Activated CD4-positive, CD25-positive, alpha-beta regulatory T cell (primary cell): ENCODE data around the gene CFAP97.
"Not testable (repeated sequence)": the region's sequence is repeated elsewhere in the genome, so short reads cannot be mapped to it uniquely, and the experiment has no call there.

Experiments used
- DNase-seq, 4 experiments: peaks; one replicate each; lab custom pipeline; 2025; lab: John Stamatoyannopoulos, UW

Gene CFAP97

GRCh38 chr4:185203486-185204237 lies at the start of gene CFAP97:
TSS of gene CFAP97 (minus strand) at chr4:185204000. CDS start at chr4:185191196, 12,804 bp downstream.
- DNase-seq, result peak; percentile 57 to 75 (median 66)

DNA sequence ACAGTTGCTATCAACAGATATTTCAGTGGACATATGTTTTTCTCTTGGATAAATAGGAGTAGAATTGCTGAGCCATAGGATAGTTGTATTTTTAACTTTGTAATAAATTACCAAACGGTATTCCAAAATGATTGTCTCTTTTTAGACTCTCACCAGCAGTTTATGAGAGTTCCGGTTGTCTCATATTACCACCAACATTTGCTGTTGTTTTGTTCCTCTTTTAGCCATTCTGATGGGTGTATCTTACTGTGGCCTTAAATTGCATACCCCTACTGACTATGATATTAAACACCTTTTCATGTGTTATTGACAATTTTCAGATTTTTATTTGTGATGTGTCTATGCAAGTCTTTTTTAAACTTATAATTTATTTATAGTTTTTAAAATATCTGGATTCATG lies 45.3 kb upstream of the CFAP97 start:
- DNase-seq, result no peak

DNA sequence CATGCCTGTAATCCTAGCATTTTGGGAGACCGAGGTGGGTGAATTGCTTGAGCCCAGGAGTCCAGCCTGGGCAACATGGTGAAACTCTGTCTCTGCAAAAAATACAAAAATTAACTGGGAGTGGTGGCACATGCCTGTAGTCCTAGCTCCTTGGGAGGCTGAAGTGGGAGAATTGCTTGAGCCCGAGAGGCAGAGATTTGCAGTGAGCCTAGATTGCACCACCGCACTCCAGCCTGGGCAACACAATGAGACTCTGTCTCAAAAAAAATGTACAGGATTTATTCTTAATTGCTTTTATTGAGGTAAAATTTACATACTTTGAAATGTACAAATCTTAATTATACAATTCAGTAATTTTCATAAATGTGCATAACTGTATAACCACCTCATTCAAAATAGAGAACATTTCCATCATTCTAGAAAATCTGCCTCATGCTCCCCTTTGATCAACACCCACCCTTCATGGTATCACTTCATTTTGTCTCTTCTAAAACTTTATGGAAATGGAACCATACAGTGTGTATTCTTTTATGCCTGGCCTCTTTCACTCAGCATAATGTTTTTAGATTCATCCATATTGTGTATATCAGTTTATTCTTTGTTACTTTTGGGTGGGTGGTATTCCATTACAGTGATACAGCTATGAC lies 44.7 kb upstream of the CFAP97 start:
- DNase-seq, result no peak

DNA sequence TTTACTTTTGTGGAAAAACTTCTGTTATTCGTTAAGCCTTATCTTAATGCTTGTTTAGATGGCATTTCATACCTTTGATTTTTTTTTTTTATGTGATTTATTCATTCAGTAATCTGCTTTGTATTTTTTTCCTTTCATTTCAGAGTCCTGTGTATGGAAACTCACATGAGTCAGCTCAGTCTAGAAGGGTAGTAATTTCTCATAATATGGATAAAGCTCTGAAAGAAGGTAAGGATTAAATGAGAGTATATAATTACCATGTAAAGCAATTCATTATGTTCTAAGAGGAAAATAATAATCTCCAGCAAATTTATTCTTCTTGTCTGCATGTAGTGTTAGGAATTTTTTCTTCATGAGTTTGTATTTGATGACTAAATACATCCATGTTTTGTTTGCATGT lies 43.4 kb upstream of the CFAP97 start:
- no peak for DNase-seq

DNA sequence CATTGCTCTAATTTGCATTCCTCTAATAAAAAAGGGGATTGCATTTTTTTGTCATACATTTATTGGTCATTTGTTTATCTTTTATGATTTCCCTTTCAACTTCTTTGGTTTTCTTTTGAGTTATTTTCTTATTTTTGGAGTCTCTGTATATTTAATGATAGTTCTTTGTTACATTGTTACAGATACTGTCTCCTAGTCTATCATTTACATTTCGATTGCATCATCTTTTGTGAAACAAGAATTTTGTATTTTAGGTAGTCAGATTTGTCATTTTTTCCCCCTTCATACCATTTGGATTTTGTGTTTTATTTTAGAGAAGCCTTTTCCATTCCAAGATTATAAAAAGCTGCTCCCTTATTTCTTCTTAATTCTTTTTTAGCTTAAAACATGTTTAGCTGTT lies 42.7 kb upstream of the CFAP97 start:
- no peak for DNase-seq

DNA sequence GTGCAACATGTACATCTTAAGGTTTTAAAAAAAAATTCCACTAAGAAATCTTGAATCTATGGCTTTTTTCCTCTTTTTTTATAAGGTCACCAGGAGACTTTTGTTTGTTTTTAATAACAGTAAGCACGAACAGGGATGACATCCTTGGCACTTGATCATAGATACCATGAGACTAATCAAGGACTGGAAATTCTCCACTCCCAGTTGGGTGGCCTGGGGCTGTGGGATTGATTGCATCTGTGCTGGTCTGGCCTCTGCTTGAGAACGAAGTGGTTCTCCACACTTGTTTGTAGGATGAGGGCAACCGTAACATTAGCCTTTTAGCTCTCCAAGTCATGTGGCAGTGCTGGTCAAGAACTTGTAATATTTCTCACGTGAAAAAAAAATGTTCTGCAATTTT lies 41.0 kb upstream of the CFAP97 start:
- DNase-seq, result no peak

- no peak for DNase-seq
These were observed 40.1 kb upstream of the CFAP97 start for GRCh38 chr4:185243879-185244278.

DNA sequence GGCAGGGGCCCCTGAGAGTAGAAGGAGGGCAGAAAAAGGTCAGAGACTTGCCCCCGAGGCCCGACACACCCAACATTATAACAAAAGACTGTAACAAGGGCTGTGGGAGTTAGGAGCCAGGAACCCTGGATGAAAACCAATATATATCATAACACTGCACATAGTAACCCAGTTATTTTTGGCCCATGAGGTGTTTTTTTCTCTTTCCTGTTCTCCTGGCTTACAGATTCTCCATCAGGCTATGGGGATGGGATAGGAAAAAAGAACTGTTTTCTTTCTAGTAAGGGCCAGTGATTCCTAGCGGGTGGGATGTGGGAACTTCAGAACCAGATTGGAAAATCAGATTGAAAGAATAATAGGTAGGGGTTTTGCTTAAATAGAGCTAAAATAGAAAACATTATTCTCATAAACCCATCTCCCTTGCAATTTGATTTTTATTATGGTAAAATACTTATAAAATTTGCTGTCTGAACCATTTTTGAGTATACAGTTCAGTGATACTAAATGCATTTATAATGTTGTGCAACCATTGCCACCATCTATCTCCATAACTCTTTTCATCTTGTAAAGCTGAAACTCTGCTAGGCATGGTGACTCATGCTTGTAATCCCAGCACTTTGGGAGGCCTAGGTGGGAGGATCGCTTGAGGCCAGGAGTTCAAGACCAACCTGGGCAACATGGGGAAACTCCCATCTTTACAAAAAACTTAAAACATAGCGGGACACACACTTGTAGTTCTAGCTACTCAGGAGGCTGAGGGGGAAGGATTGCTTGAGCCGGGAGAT lies 39.1 kb upstream of the CFAP97 start:
- no peak for DNase-seq

DNA sequence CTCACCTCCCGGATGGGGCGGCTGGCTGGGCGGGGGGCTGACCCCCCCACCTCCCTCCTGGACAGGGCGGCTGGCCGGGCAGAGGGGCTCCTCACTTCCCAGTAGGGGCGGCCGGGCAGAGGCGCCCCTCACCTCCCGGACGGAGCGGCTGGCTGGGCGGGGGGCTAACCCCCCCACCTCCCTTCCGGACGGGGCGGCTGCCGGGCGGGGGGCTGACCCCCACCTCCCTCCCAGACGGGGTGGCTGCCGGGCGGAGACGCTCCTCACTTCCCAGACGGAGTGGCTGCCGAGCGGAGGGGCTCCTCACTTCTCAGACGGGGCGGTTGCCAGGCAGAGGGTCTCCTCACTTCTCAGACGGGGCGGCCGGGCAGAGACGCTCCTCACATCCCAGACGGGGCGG lies 36.7 kb upstream of the CFAP97 start:
- DNase-seq, result not testable (repeated sequence)

GRCh38 chr4:185238750-185239149 lies 35.0 kb upstream of the CFAP97 start:
- DNase-seq, result no peak

DNA sequence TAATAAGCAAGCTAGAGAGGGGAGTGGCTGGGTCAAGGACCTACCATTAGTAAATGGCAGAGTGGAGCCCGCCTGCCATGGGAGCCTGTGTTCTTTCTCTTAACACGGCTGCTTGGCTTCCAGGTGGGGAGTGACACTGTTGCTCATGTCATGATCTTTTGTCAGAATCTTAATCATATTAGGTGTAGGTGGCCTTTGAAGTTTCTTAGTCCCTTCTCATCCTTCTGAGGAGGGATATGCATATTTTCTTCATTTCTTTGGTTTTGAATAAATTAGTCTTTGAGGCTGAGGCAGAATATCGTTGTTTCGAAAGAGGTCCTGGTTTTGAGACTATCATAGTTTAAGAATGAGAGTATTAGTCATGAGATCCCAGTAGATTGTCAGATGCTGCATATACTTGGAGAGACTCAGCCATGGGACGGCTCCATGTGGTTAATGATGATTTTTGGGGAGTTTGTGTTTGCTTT lies 34.4 kb upstream of the CFAP97 start:
- DNase-seq, result peak in 1 of 4 experiments; percentile 1

DNA sequence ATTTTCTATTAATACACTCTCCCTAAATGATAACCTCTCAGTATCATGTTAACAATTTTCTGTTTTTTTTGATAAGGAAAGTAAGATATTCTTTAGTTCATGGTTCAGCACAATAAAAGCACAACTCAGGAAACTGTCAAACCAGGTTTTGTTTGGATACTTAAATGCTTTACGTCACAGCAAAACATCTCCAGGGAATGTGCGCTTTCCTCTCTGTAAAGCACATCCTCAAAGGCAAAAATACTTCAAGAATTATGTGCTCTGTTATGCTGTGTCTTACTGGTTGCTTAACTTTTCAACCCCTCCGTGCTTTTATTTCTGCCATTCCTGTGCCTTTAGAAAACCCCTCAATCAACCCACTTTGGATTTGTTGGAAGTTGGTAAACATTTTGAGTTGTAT lies 33.4 kb upstream of the CFAP97 start:
- no peak for DNase-seq

DNA sequence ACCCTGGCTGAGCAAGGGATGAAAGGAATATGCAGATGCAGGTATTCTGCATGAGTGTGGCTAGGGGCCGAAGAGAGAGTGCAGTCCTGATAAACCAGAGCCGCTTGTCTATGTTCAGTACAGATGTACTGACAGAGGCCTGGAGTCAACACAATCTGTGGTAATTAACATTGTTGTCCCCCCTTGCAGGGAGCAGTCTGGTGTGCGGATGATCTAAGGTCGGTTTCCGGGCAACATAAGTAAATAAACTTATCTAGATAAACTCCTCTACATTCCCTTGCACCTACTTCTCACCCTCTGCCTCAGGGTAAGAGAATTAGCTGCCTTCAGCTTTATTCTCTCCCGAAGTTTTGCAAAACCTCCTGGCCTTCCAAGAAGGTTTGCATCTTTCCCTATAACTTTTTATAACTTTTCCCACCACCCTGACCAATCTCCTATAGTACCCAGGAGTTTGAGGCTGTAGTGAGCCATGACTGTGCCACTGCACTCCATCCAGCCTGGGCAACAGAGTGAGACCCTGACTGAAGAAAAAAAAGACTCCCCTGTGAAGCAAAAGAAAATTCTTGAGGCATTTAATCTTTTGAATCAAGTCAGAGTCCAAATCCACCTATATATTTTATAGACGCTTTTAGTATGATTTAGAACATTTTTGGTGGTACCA lies 32.2 kb upstream of the CFAP97 start:
- no peak for DNase-seq

DNA sequence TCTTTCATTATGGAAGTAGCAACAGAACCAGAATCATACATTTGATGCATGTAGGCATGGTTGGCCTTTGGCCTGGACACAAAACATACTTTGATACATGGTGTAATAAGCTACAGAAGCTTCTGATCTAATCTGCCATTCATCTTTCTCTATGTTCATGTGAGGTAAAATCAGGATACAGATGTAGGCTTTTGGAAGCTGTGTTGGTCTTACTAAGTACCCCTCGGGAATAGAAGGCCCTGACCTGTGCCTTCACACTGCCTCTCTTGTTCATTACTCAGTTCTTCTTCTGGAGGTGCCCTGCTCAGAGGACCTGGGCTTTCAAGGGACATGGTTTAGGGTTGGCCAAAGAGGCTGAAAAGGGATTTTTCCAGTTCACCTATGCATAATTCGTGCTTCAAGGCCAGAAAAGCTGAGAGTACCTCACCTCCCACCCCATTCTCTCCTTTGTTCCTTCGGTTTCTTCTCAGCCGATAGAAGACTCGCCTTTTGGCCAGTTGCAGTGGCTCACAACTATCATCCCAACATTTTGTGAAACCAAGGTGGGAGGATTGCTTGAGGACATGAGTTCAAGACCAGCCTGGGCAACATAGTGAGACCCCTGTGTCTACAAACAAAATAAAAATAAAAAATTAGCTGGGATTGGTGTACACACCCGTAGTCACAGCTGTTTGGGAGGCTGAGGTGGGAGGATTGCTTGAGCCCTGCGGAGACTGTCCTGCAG lies 31.5 kb upstream of the CFAP97 start:
- no peak for DNase-seq

- DNase-seq, result no peak
These were observed 28.6 kb upstream of the CFAP97 start for GRCh38 chr4:185232370-185232769.

DNA sequence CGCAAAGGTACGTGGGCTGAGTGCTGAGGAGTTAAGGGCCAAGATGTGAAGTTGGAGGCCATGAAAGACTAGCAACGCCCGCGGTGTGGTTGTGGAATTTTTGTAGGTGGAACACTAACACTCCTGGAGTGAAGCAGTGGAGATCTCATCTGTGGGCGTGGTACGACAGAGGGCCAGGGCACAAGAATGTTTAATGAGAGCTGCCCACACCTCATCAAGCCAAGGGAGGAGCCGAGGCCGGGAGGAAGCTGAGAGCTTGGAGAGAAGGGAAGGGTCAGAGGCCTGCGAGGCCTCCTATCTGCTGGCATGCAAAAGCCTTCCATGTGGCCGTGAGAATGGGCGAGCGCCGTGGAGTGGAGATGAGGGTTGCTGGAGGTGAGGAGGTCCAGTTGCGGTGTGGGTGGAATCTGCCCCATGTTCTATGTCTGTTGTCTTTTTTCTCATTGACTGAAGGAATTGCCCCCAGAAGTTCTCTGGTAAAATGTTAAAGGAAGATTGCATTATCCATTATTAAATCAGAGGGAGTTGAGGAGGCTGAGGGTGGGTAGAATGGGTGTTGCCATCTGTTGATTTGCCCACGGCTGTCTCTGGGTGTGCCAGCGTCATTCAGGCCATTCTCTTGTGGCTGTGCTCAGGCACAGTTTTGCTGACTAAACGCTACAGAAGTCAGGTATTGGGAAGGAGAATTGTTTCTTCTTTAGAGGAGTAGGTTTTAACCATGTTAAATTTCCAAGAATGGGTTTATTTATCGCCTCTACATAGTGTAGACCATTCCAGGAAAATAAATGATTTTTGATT lies 25.4 kb upstream of the CFAP97 start:
- DNase-seq, result no peak

GRCh38 chr4:185227713-185228278 lies 24.0 kb upstream of the CFAP97 start:
- no peak for DNase-seq

DNA sequence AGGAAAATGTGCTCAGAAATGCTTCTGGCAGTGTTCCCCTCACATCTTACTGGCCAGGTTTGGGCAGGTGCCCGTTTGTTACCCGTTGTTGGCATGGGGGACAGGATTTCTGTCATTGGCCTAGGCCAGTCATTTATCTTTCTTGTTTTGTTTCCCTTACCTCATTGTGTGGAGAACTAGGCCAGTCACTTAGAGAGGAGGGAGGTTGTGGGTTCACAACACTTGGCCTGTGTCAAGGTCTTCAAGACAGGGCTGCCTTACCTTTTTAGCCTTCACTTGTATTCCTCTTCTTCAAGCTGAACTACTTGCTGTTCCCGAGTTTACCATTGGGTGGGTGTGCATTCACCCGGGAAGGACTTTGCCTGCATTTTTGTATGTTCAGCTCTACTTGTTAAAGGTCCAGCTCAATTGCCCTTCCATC lies 23.3 kb upstream of the CFAP97 start:
- no peak for DNase-seq

- no peak for DNase-seq
These were observed 22.1 kb upstream of the CFAP97 start for GRCh38 chr4:185225940-185226339.

DNA sequence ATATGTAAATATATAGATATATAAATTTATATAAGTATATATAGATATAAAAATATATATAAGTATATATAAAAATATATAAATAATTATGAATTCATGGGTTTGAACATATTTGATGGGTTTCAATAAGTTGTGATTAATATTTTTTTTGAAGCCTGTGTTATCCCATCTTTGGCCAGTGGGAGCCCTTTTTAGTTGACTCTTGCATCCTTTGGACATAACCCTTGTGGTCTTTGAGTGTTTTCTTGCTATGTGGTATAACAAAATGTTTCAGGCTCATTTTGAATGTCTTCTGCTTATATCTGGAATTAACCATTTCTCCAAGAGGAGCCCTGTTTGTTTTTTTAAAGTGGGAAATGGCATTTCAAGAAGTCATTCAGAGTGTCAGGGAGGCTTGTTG lies 20.8 kb upstream of the CFAP97 start:
- no peak for DNase-seq
